NCI-H128 (cell line): ENCODE results near the gene HHAT.

ENCODE experiments used
- DNase-seq: peaks from one replicate; lab custom pipeline; 2025; ENCODE audit not compliant: unreplicated experiment; lab: John Stamatoyannopoulos, UW

Gene HHAT

GRCh38 chr1:210437111-210437510 is 108.4 kb downstream of the HHAT start:
- no peak for DNase-seq

- no peak for DNase-seq
Observed at GRCh38 chr1:210437781-210438180, 109.1 kb downstream of the HHAT start.

- no peak for DNase-seq
Observed at GRCh38 chr1:210438928-210439841, 110.5 kb downstream of the HHAT start.

GRCh38 chr1:210440081-210440480 is 111.4 kb downstream of the HHAT start:
- no peak for DNase-seq

GRCh38 chr1:210441028-210441427 is 112.3 kb downstream of the HHAT start:
- DNase-seq = no peak

GRCh38 chr1:210445485-210445884 is 116.8 kb downstream of the HHAT start:
- no peak for DNase-seq

GRCh38 chr1:210445931-210446330 is 117.2 kb downstream of the HHAT start:
- DNase-seq = no peak

- no peak for DNase-seq
Observed at GRCh38 chr1:210446479-210446878, 117.8 kb downstream of the HHAT start.

- DNase-seq = no peak
Observed at GRCh38 chr1:210447456-210448057, 118.9 kb downstream of the HHAT start.

- no peak for DNase-seq
Observed at GRCh38 chr1:210448297-210448892, 119.7 kb downstream of the HHAT start.

- DNase-seq = no peak
Observed at GRCh38 chr1:210455840-210456603, 127.3 kb downstream of the HHAT start.

- no peak for DNase-seq
Observed at GRCh38 chr1:210456731-210457255, 128.1 kb downstream of the HHAT start.

- no peak for DNase-seq
Observed at GRCh38 chr1:210457568-210457967, 128.9 kb downstream of the HHAT start.

GRCh38 chr1:210464519-210465039 is 135.9 kb downstream of the HHAT start:
- no peak for DNase-seq

- DNase-seq = no peak
Observed at GRCh38 chr1:210465150-210465549, 136.4 kb downstream of the HHAT start.

- DNase-seq = no peak
Observed at GRCh38 chr1:210467440-210468043, 138.8 kb downstream of the HHAT start.

GRCh38 chr1:210469441-210469840 is 140.7 kb downstream of the HHAT start:
- DNase-seq = no peak

GRCh38 chr1:210475321-210475720 is 146.6 kb downstream of the HHAT start:
- DNase-seq = no peak

- DNase-seq = no peak
Observed at GRCh38 chr1:210475806-210476205, 147.1 kb downstream of the HHAT start.

GRCh38 chr1:210476730-210477129 is 148.0 kb downstream of the HHAT start:
- DNase-seq = no peak
